Measurements from ENCODE around the gene IL1RAPL1. TPM values are rescaled to one million over a fixed set of nuclear protein-coding genes. Genes with fewer than 3 reads are reported as not detected.

The IL1RAPL1 gene
- total RNA-seq, 1 donor from 2014 or later, result 0.66 TPM

GRCh38 chrX:28835991-28836390 lies 248.7 kb downstream of the IL1RAPL1 start:
- Mint-ChIP-seq H3K9me3 (ENCODE audit: unreplicated experiment) (no peaks in the 10 kb centered on the region), H3K27ac (ENCODE audit: unreplicated experiment) (no peak overlapping the region), H3K36me3 (ENCODE audit: unreplicated experiment) (no peaks in the 10 kb centered on the region), H3K4me3 (ENCODE audit: unreplicated experiment) (no peak overlapping the region), H3K4me1 (ENCODE audit: low read depth, unreplicated experiment) (no peaks in the 10 kb centered on the region), H3K27me3 (ENCODE audit: unreplicated experiment) (no peaks in the 10 kb centered on the region)
- DNase-seq, result no peak
- TF ChIP-seq CTCF (IDR thresholded peaks at IDR 0.05; ENCODE audit: partially characterized antibody, unreplicated experiment), result no peak

GRCh38 chrX:28843817-28844216 lies 256.6 kb downstream of the IL1RAPL1 start:
- no peak overlapping the region for H3K27ac Mint-ChIP-seq (ENCODE audit: unreplicated experiment)
- TF ChIP-seq CTCF (IDR thresholded peaks at IDR 0.05; ENCODE audit: partially characterized antibody, unreplicated experiment), result no peak
- H3K4me3 Mint-ChIP-seq (ENCODE audit: unreplicated experiment), result no peak overlapping the region
- no peaks in the 10 kb centered on the region for H3K36me3 Mint-ChIP-seq (ENCODE audit: unreplicated experiment)
- no peak for DNase-seq
- H3K4me1 Mint-ChIP-seq (ENCODE audit: low read depth, unreplicated experiment), result peaks cover 2% of the 10 kb centered on the region
- H3K9me3 Mint-ChIP-seq (ENCODE audit: unreplicated experiment), result no peaks in the 10 kb centered on the region
- no peaks in the 10 kb centered on the region for H3K27me3 Mint-ChIP-seq (ENCODE audit: unreplicated experiment)

GRCh38 chrX:28847423-28847822 lies 260.2 kb downstream of the IL1RAPL1 start:
- Mint-ChIP-seq H3K27ac (ENCODE audit: unreplicated experiment) (no peak overlapping the region), H3K27me3 (ENCODE audit: unreplicated experiment) (no peaks in the 10 kb centered on the region), H3K9me3 (ENCODE audit: unreplicated experiment) (no peaks in the 10 kb centered on the region), H3K4me1 (ENCODE audit: low read depth, unreplicated experiment) (peaks cover 2% of the 10 kb centered on the region), H3K4me3 (ENCODE audit: unreplicated experiment) (no peak overlapping the region), H3K36me3 (ENCODE audit: unreplicated experiment) (no peaks in the 10 kb centered on the region)
- TF ChIP-seq CTCF (IDR thresholded peaks at IDR 0.05; ENCODE audit: partially characterized antibody, unreplicated experiment), result no peak
- DNase-seq, result no peak

GRCh38 chrX:28848707-28849106 lies 261.5 kb downstream of the IL1RAPL1 start:
- Mint-ChIP-seq H3K27me3 (ENCODE audit: unreplicated experiment) (no peaks in the 10 kb centered on the region), H3K36me3 (ENCODE audit: unreplicated experiment) (no peaks in the 10 kb centered on the region), H3K4me3 (ENCODE audit: unreplicated experiment) (no peak overlapping the region), H3K27ac (ENCODE audit: unreplicated experiment) (no peak overlapping the region), H3K9me3 (ENCODE audit: unreplicated experiment) (no peaks in the 10 kb centered on the region), H3K4me1 (ENCODE audit: low read depth, unreplicated experiment) (peaks cover 2% of the 10 kb centered on the region)
- TF ChIP-seq CTCF (IDR thresholded peaks at IDR 0.05; ENCODE audit: partially characterized antibody, unreplicated experiment), result no peak
- no peak for DNase-seq

- Mint-ChIP-seq H3K9me3 (ENCODE audit: unreplicated experiment) (peaks cover 1% of the 10 kb centered on the region), H3K4me3 (ENCODE audit: unreplicated experiment) (no peak overlapping the region), H3K27me3 (ENCODE audit: unreplicated experiment) (no peaks in the 10 kb centered on the region), H3K36me3 (ENCODE audit: unreplicated experiment) (no peaks in the 10 kb centered on the region), H3K4me1 (ENCODE audit: low read depth, unreplicated experiment) (no peaks in the 10 kb centered on the region), H3K27ac (ENCODE audit: unreplicated experiment) (no peak overlapping the region)
- no peak for TF ChIP-seq CTCF (IDR thresholded peaks at IDR 0.05; ENCODE audit: partially characterized antibody, unreplicated experiment)
- DNase-seq, result no peak
These were observed 263.7 kb downstream of the IL1RAPL1 start for GRCh38 chrX:28850955-28851354.

Measured in glutamatergic neuron (in vitro differentiated cells).